CD14-positive monocyte (primary cell): ENCODE measurements around the gene ZNF282. TPM values are rescaled to one million over a fixed set of nuclear protein-coding genes. Genes with fewer than 3 reads are reported as not detected.
A peak's percentile ranks its signal among the peaks of the same experiment; 100 is the strongest.

ENCODE experiments used
- DNase-seq, 3 donors: peaks; one replicate each; pipeline ENCODE4 v3.0.0-alpha.2; 2011 to 2022
- H2AFZ ChIP-seq: 2 replicates; pipeline ENCODE4 v1.6.0; 2012; ENCODE audit warnings: mild to moderate bottlenecking, low read depth, low read length, inconsistent platforms; ENCODE audit not compliant: insufficient read depth, poor library complexity, severe bottlenecking
- H3K27ac ChIP-seq, 2 donors: 1 replicate in 1 of 2; 2 replicates in 1 of 2; pipeline ENCODE4 v1.5.1; 2012 to 2013; ENCODE audit warnings: low read length in 2 of 2, control low read depth in 1 of 2, inconsistent platforms in 1 of 2, low read depth in 1 of 2, mild to moderate bottlenecking in 1 of 2
- H3K27me3 ChIP-seq, 2 donors: one replicate each; pipeline versions ENCODE4 v1.6.0 to v1.6.1; 2011 to 2013; ENCODE audit warnings: low read length in 2 of 2; ENCODE audit not compliant: control insufficient read depth in 2 of 2, insufficient read depth in 2 of 2
- H3K36me3 ChIP-seq, 2 donors: replicated peaks in 1 of 2; 1 replicate in 1 of 2; 2 replicates in 1 of 2; pipeline versions ENCODE4 v1.5.1 to v1.6.1; 2012 to 2013; ENCODE audit warnings: low read length in 2 of 2, control low read depth in 1 of 2, inconsistent platforms in 1 of 2, mild to moderate bottlenecking in 1 of 2; ENCODE audit not compliant: insufficient read depth in 2 of 2, control insufficient read depth in 1 of 2
- H3K4me1 ChIP-seq, 2 donors: 1 replicate in 1 of 2; 2 replicates in 1 of 2; pipeline versions ENCODE4 v1.5.1 to v1.6.1; 2012 to 2013; ENCODE audit warnings: low read length in 2 of 2, control low read depth in 1 of 2, inconsistent platforms in 1 of 2, mild to moderate bottlenecking in 1 of 2, moderate library complexity in 1 of 2; ENCODE audit not compliant: insufficient read depth in 2 of 2, control insufficient read depth in 1 of 2
- H3K4me2 ChIP-seq: replicated peaks from 2 replicates; pipeline ENCODE3; 2012; ENCODE audit warnings: low read length, moderate library complexity, mild to moderate bottlenecking; ENCODE audit not compliant: poor library complexity, severe bottlenecking; ENCODE audit errors: extremely low read depth
- H3K4me3 ChIP-seq, 3 experiments: fragments of 200-600 bp in 1 of 3; sonication (generic) in 1 of 3; replicated peaks in 1 of 3; 1 replicate in 2 of 3; 2 replicates in 1 of 3; pipeline ENCODE4 v1.5.1; 2011 to 2013; ENCODE audit warnings: low read length in 3 of 3, mild to moderate bottlenecking in 3 of 3, control low read depth in 2 of 3, low read depth in 2 of 3, inconsistent platforms in 1 of 3, moderate library complexity in 1 of 3
- H3K79me2 ChIP-seq: 2 replicates; pipeline ENCODE4 v1.6.0; 2012; ENCODE audit warnings: mild to moderate bottlenecking, control low read depth, inconsistent platforms, low read length, moderate library complexity; ENCODE audit not compliant: insufficient read depth
- H3K9ac ChIP-seq: 2 replicates; pipeline ENCODE4 v1.6.0; 2017; ENCODE audit warnings: low read length, mild to moderate bottlenecking; ENCODE audit not compliant: insufficient read depth, poor library complexity, severe bottlenecking
- H3K9me3 ChIP-seq, 2 donors: replicated peaks in 1 of 2; 1 replicate in 1 of 2; 2 replicates in 1 of 2; pipeline versions ENCODE4 v1.5.1 to v1.6.1; 2012 to 2013; ENCODE audit warnings: low read length in 2 of 2, control low read depth in 1 of 2; ENCODE audit not compliant: control insufficient read depth in 1 of 2, insufficient read depth in 1 of 2
- H4K20me1 ChIP-seq: 2 replicates; pipeline ENCODE4 v1.6.0; 2012; ENCODE audit warnings: mild to moderate bottlenecking, low read length, control low read depth, moderate library complexity; ENCODE audit not compliant: insufficient read depth
- H3K27ac Mint-ChIP-seq, 7 donors: one replicate each; pipeline ENCODE4 v1.8.0; 2020; ENCODE audit warnings: mild to moderate bottlenecking in 7 of 7, mixed read lengths in 7 of 7, moderate library complexity in 6 of 7, inconsistent platforms in 2 of 7
- H3K27me3 Mint-ChIP-seq, 3 donors: one replicate each; pipeline ENCODE4 v1.8.0; 2021 to 2022; ENCODE audit warnings: low read depth in 3 of 3, mild to moderate bottlenecking in 3 of 3, mixed read lengths in 3 of 3, moderate library complexity in 3 of 3, inconsistent platforms in 1 of 3
- H3K36me3 Mint-ChIP-seq, 2 donors: one replicate each; pipeline ENCODE4 v1.8.0; 2020; ENCODE audit warnings: mixed read lengths in 2 of 2, inconsistent platforms in 1 of 2, mild to moderate bottlenecking in 1 of 2
- H3K4me1 Mint-ChIP-seq: one replicate; pipeline ENCODE4 v1.8.0; 2020; ENCODE audit warnings: mild to moderate bottlenecking, mixed read lengths
- H3K4me3 Mint-ChIP-seq, 2 donors: one replicate each; pipeline ENCODE4 v1.8.0; 2020; ENCODE audit warnings: mild to moderate bottlenecking in 2 of 2, mixed read lengths in 2 of 2, moderate library complexity in 1 of 2
- H3K9me3 Mint-ChIP-seq, 7 donors: one replicate each; pipeline ENCODE4 v1.8.0; 2020 to 2022; ENCODE audit warnings: mixed read lengths in 7 of 7, mild to moderate bottlenecking in 6 of 7, moderate library complexity in 6 of 7, inconsistent platforms in 2 of 7
- WGBS: methylation state at CpG from one replicate; pipeline ENCODE4 v1.1.5; 2013; ENCODE audit warnings: missing lambda C conversion rate; ENCODE audit not compliant: insufficient coverage; 5-methylcytosine and 5-hydroxymethylcytosine counted together
- intact Hi-C, 2 donors: fragments of 100-400 bp; cut with micrococcal nuclease; formaldehyde crosslinking; loops; one replicate each; pipeline versions ENCODE4 v1.15.0 to v1.15.1; 2023
- polyA plus RNA-seq, 3 donors: library from polyadenylated mRNA; depleted of rRNA in 1 of 3; unstranded in 2 of 3; stranded (reverse) in 1 of 3; fragments of 300-500 nt in 2 of 3; fragments of >200 nt in 1 of 3; fragmentation: Illumina TruSeq in 2 of 3; gene quantifications; 1 replicate in 2 of 3; 2 replicates in 1 of 3; pipeline ENCODE4 v1.2.3, GENCODE V29; 2012 to 2021
- TF ChIP-seq, protein P1 (sequence below): fragments of 200-600 bp; IDR thresholded peaks from one replicate; pipeline ENCODE4 v1.8.0; 2022; ENCODE audit warnings: antibody characterized with exemption, mild to moderate bottlenecking

Gene ZNF282
- polyA plus RNA-seq, 3 donors, result 0.51 to 6.2 (median 0.86) TPM

DNA sequence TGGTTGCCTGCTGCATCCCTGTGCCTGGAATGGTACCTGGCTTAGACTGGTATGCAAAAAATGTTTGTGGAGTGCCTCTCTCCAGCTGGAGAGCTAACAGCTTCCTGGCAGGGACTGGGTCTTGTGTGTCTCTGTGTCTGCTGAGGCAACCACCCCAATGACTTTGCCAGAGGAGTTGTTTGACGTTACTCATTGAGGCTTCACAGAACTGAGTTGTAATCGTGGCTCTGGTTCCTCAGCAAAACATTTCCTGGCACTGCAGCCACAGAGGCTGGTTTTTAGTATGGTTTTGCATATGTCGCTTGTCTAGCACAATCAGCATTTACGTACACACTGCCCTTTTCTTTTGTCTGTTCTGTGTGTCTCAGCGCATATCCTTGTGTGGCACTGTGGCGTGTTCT, 7.5 kb downstream of the ZNF282 start:
- H3K27ac Mint-ChIP-seq, result no peak overlapping the region
- no peak overlapping the region for H3K4me3 Mint-ChIP-seq
- H3K27me3 ChIP-seq, result no peaks in the 10 kb centered on the region
- H3K9me3 ChIP-seq, result no peaks in the 10 kb centered on the region
- 89% methylated on average over 3 of the region's 6 CpGs for WGBS
- H3K79me2 ChIP-seq, result peaks cover 17% of the 10 kb centered on the region
- H3K4me1 Mint-ChIP-seq, result peaks cover 6% of the 10 kb centered on the region
- H3K27me3 Mint-ChIP-seq, result no peaks in the 10 kb centered on the region
- H3K27ac ChIP-seq, result no peak overlapping the region
- peaks cover 12% of the 10 kb centered on the region for H4K20me1 ChIP-seq
- H3K4me1 ChIP-seq, result no peaks in the 10 kb centered on the region
- H3K9me3 Mint-ChIP-seq, result peaks cover 0 to 4% (median 0%) of the 10 kb centered on the region in 7 donors
- no peak overlapping the region for H3K9ac ChIP-seq
- H3K4me3 ChIP-seq, result no peak overlapping the region
- H3K36me3 ChIP-seq, result peaks cover 74 to 89% of the 10 kb centered on the region in 2 donors
- no peak for DNase-seq
- H3K4me2 ChIP-seq, result no peak overlapping the region
- intact Hi-C loops, result no loop called here
- H3K36me3 Mint-ChIP-seq, result peaks cover 74 to 95% of the 10 kb centered on the region in 2 donors
- TF ChIP-seq, protein P1, sequence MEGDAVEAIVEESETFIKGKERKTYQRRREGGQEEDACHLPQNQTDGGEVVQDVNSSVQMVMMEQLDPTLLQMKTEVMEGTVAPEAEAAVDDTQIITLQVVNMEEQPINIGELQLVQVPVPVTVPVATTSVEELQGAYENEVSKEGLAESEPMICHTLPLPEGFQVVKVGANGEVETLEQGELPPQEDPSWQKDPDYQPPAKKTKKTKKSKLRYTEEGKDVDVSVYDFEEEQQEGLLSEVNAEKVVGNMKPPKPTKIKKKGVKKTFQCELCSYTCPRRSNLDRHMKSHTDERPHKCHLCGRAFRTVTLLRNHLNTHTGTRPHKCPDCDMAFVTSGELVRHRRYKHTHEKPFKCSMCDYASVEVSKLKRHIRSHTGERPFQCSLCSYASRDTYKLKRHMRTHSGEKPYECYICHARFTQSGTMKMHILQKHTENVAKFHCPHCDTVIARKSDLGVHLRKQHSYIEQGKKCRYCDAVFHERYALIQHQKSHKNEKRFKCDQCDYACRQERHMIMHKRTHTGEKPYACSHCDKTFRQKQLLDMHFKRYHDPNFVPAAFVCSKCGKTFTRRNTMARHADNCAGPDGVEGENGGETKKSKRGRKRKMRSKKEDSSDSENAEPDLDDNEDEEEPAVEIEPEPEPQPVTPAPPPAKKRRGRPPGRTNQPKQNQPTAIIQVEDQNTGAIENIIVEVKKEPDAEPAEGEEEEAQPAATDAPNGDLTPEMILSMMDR, result no peak
- H2AFZ ChIP-seq, result no peak overlapping the region

DNA sequence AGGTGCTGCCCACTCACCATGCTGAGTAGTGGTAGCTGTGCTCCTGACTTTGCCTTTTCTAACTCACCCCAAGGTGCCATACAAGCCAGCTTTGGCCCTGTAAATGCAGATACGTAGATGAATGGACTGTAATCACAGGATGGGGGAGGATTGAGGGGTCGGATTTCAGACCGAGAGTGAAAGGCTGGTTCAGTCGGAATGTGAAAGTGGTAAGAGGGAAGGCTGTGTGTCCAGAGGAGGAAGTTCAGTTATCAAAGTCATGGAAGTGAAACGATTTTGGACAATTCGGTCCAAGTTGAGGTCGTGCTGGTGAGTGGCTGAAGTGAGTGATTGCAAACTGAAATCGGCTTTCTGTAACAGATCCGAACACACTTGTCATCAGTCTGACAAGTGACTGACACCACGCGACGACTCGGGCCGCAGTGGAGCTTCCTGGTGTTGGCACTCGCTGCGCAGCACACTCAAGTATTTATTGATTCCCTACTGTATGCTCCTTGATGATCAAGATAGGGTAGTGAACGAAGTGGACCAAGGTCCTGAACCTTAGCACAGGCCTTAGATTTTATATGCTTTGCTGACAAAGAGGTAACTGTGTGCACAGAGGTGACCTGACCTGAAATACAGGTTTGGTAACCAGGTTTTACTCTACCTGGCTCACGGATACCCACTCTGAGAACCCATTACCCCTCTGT, 10.5 kb downstream of the ZNF282 start:
- no peak overlapping the region for H2AFZ ChIP-seq
- DNase-seq, result no peak
- no peak overlapping the region for H3K4me3 ChIP-seq
- peaks cover 2% of the 10 kb centered on the region for H3K4me1 Mint-ChIP-seq
- no peaks in the 10 kb centered on the region for H3K9me3 ChIP-seq
- no peaks in the 10 kb centered on the region for H3K27me3 Mint-ChIP-seq
- no peaks in the 10 kb centered on the region for H3K4me1 ChIP-seq
- H3K4me2 ChIP-seq, result no peak overlapping the region
- peaks cover 0 to 4% (median 0%) of the 10 kb centered on the region in 7 donors for H3K9me3 Mint-ChIP-seq
- H3K36me3 Mint-ChIP-seq, result peaks cover 72 to 91% of the 10 kb centered on the region in 2 donors
- peaks cover 3% of the 10 kb centered on the region for H3K79me2 ChIP-seq
- H3K9ac ChIP-seq, result no peak overlapping the region
- peaks cover 12% of the 10 kb centered on the region for H4K20me1 ChIP-seq
- WGBS, result 74% methylated on average over 16 of the region's 18 CpGs
- no peak overlapping the region for H3K4me3 Mint-ChIP-seq
- TF ChIP-seq, protein P1, result no peak
- H3K27ac ChIP-seq, result peak overlapping the region in 1 of 2 donors; percentile 21
- peak overlapping the region in 2 of 7 donors; percentile 2 to 51 for H3K27ac Mint-ChIP-seq
- H3K36me3 ChIP-seq, result peaks cover 71 to 88% of the 10 kb centered on the region in 2 donors
- intact Hi-C loops, result no loop called here
- H3K27me3 ChIP-seq, result no peaks in the 10 kb centered on the region
